ENCODE results near the gene INTS15.

The INTS15 gene

DNA sequence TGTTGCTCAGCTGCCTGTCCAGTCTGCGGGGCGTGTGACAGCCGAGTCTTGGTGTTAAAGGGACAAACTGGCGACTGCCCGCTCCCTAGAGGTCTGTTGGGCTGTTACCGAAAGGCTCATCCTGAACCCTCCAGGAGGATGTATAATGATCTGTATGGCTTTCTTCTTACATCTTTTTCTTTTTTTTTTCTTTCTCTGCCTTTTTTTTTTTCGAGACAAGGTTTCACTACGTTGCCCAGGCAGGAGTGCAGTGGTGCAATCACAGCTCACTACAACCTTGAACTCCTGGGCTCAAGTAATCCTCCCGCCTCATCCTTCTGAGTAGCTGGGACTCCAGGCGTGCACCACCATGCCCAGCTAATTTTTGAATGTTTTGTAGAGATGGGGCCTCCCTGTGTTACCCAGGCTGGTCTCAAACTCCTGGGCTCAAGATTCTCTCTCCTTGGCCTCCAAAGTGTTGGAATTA is 857 bp downstream of the INTS15 start:
- DNase-seq (ENCODE audit: low read depth): no peak
- TF ChIP-seq, protein P1, sequence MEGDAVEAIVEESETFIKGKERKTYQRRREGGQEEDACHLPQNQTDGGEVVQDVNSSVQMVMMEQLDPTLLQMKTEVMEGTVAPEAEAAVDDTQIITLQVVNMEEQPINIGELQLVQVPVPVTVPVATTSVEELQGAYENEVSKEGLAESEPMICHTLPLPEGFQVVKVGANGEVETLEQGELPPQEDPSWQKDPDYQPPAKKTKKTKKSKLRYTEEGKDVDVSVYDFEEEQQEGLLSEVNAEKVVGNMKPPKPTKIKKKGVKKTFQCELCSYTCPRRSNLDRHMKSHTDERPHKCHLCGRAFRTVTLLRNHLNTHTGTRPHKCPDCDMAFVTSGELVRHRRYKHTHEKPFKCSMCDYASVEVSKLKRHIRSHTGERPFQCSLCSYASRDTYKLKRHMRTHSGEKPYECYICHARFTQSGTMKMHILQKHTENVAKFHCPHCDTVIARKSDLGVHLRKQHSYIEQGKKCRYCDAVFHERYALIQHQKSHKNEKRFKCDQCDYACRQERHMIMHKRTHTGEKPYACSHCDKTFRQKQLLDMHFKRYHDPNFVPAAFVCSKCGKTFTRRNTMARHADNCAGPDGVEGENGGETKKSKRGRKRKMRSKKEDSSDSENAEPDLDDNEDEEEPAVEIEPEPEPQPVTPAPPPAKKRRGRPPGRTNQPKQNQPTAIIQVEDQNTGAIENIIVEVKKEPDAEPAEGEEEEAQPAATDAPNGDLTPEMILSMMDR (IDR thresholded peaks at IDR 0.05; ENCODE audit: control insufficient read depth, extremely low read depth, insufficient read depth): no peak
- peak overlapping the region; percentile 84 for H3K4me3 ChIP-seq (ENCODE audit: low read depth, low read length)

DNA sequence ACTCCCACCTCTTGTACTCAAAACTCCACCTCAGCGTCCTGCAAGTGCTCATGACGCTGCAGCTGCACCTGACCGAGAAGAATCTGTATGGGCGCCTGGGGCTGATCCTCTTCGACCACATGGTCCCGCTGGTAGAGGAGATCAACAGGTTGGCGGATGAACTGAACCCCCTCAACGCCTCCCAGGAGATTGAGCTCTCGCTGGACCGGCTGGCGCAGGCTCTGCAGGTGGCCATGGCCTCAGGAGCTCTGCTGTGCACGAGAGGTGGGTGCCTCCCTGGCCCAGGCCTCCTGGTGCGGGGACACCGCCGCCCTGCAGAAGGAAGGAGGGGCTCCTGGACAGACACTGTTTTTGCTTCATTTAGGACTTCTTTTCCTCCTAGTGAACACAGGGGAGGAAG is 10.3 kb downstream of the INTS15 start:
- DNase-seq (ENCODE audit: low read depth): no peak
- TF ChIP-seq, protein P1 (IDR thresholded peaks at IDR 0.05; ENCODE audit: control insufficient read depth, extremely low read depth, insufficient read depth): no peak
- H3K4me3 ChIP-seq (ENCODE audit: low read depth, low read length): no peak overlapping the region

- no peak for DNase-seq (ENCODE audit: low read depth)
- no peak overlapping the region for H3K4me3 ChIP-seq (ENCODE audit: low read depth, low read length)
- TF ChIP-seq, protein P1 (IDR thresholded peaks at IDR 0.05; ENCODE audit: control insufficient read depth, extremely low read depth, insufficient read depth): no peak
Measured at GRCh38 chr7:6604458-6604857, 14.6 kb downstream of the INTS15 start.

DNA sequence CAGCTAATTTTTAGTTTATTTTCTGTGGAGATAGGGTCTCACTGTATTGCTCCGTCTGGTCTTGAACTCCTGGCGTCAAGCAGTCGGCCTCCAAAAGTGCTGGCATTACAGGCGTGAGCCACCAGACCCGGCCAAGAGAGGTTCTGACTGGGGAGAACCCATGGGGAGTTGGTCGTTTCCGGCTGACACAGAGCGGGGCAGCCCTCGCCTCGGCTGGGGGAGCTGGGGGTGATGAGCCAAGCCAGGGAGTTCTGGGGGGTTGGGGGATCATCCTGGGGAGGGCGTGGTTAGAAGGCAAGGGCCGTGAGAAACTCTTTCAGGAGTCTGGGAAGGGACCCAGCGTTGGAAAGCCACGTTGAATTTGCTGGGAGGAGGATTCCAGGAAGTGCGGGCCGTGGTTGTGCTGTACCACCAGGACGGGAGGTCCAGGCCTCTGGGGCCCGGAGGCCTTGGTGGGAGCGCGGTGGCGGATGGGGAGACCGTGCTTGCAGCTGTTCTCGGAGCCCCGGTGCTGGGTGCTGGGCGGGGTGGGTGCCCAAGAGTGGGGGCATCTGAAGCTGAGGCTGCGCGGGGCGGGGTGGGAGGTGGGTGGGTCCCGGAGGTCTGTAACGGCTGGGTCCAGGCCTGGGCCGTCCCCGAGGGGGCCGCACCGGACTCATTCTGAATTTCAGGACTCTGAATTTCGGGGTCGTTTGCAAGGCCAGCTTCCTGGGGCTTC is 17.2 kb downstream of the INTS15 start:
- no peak overlapping the region for H3K4me3 ChIP-seq (ENCODE audit: low read depth, low read length)
- TF ChIP-seq, protein P1 (IDR thresholded peaks at IDR 0.05; ENCODE audit: control insufficient read depth, extremely low read depth, insufficient read depth): no peak
- no peak for DNase-seq (ENCODE audit: low read depth)

DNA sequence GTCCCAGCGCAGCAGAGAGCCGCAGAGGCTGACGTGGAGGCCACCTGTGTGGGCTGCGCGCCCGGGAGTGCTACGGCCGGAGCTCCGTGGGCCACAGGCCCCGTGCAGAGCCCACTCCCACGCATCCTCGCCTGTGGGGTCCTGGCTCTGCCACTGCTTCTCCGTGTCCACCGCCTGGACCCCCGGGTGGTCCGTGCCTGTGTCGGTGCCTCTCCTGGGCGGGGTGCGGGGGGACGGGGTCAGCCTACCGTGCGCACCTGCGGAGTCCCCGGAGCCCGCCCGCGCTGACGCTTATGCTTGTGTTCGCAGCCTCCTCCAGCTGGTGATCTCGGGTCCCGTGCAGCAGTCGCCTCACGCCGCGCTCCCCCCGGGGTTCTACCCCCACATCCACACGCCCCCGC is 17.8 kb downstream of the INTS15 start:
- TF ChIP-seq, protein P1 (IDR thresholded peaks at IDR 0.05; ENCODE audit: control insufficient read depth, extremely low read depth, insufficient read depth): no peak
- no peak for DNase-seq (ENCODE audit: low read depth)
- H3K4me3 ChIP-seq (ENCODE audit: low read depth, low read length): no peak overlapping the region

- DNase-seq (ENCODE audit: low read depth): no peak
- TF ChIP-seq, protein P1 (IDR thresholded peaks at IDR 0.05; ENCODE audit: control insufficient read depth, extremely low read depth, insufficient read depth): no peak
- no peak overlapping the region for H3K4me3 ChIP-seq (ENCODE audit: low read depth, low read length)
Measured at GRCh38 chr7:6608081-6608480, 18.3 kb downstream of the INTS15 start.

- TF ChIP-seq, protein P1 (IDR thresholded peaks at IDR 0.05; ENCODE audit: control insufficient read depth, extremely low read depth, insufficient read depth): no peak
- no peak for DNase-seq (ENCODE audit: low read depth)
- H3K4me3 ChIP-seq (ENCODE audit: low read depth, low read length): no peak overlapping the region
Measured at GRCh38 chr7:6608794-6609193, 19.0 kb downstream of the INTS15 start.
